Ammon's horn (tissue), 1 donor: ENCODE results near the gene POLR3GL.
"Not testable (repeated sequence)": the region's sequence is repeated elsewhere in the genome, so short reads cannot be mapped to it uniquely, and the experiment has no call there.

ENCODE experiments used
- DNase-seq: peaks from one replicate; pipeline ENCODE4 v3.0.0-alpha.2; 2016; ENCODE audit warnings: low spot score

The POLR3GL gene

DNA sequence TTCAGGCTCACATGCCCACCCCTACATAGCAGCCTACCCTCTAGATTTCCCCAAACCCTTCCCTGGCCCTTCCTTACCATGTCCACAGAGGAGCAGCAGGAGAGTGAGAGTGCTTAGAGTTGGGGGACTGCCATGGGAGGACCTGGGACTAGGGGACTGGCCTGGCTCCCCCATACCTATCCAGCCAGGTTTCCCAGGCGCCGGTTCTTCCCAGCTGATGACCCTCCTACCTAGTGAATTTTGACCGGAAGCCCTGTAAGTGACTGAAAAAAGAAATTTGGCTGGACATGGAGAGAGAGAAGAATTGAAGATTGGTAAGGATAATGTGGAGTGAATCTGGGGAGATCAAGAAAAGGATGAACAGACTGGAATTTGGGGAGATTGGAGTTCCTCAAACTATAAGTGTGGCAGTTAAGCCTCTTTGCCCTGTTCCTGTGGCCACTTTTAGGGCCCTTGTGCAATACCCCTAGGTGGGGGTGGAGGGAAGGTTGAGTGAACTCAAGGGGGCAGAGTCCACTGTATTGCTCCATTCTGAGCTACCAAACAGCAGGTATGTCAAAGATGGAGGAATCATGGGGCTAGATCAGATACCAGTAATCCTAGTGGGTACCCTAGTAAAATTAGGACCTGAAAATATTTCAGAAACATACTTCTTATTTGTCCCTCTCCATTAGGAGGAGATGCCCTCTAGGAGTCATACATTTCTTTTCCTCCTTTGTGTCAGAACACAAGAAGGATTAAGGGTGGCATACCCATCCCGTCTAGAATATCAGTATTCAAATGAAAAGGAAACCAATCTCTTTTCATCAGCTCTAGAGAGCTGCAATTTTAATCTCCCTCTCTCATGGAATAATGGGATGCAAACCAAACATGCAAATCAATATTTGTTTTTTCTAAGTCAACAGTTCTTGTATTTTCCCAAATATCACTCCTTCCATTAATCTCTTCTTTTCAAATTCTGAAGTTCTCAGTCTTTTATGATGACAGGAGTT is 55.9 kb downstream of the POLR3GL start:
- DNase-seq, result no peak

DNA sequence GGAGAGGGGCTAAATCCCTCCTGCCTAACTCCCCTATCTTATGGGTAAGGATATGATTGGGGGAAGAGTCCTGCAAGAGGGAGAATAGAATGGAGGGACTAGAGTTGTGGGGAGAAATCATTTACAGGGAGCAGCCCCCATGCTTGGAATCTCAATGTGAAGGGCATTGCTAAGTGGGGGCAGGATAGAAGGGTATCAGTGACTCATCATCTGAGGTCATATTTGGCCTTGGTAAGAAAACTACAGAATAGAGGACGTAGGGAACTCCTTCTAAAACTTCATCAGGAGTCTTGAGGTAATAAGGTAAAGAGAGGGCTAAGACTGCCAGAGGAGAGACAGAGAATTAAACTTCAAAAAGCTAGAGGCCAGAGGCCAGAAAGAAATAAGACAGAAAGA is 56.6 kb downstream of the POLR3GL start:
- DNase-seq, result no peak

GRCh38 chr1:146021622-146022402 is 57.3 kb downstream of the POLR3GL start, which contains the start of gene HJV:
Gene HJV (minus strand): TSS chr1:146021735. CDS start chr1:146020231, 1,504 bp downstream.
- DNase-seq, result no peak

- DNase-seq, result no peak
Observed at GRCh38 chr1:146022403-146023127, 58.1 kb downstream of the POLR3GL start.

DNA sequence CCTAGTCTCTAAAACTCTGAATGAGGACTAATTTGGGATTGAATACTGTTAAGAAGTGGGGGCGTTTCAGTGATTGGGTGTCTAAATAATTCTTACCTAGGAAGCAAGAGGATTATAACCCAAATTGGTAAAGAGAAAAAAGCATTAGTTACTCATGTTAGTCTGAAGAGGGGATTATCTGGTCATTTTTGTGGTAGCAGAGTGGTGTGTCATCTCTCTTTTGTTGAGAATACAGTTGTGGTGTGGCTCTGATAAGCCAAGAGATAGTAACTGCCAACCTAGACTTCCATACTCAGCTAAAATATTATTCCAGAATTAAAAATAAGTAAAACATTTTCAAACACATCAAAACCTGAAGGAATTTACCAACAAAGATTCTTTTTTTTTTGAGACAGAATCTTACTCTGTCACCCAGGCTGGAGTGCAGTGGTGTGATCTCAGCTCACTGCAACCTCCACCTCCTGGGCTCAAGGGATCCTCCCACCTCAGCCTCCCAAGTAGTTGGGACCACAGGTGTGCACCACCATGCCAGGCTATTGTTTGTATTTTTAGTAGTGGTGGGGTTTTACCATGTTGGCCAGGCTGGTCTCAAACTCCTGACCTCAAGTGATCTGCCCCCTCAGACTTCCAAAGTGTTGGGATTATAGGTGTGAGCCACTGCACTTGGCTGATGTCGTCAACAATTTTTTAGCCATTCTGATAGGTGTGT is 61.5 kb downstream of the POLR3GL start:
- DNase-seq, result not testable (repeated sequence)

- not testable (repeated sequence) for DNase-seq
Observed at GRCh38 chr1:146026650-146027049, 62.2 kb downstream of the POLR3GL start.
